HepG2 (cell line): ENCODE results near the gene SMIM38. TPM values are rescaled to one million over a fixed set of nuclear protein-coding genes. Genes with fewer than 3 reads are reported as not detected.

Experiments
- ATAC-seq: fragments of 200-7000 bp; cut with Tn5 transposase; 3 replicates; pipeline ENCODE4 v1.9.1; 2020; ENCODE audit warnings: mild to moderate bottlenecking, moderate library complexity
- BruUV-seq: library from RNA; stranded (reverse); fragments of 400-500 nt; replicated peaks from 2 replicates; lab custom pipeline; 2021; lab: Mats Ljungman, UMichigan
- CTCF ChIA-PET: fragments of 300-600 bp; formaldehyde crosslinking; extraction: SDS; loops from one replicate; lab custom pipeline; 2021; ENCODE audit warnings: low total read pairs, inconsistent platforms, low intra/inter-chr PET ratio; lab: Yijun Ruan, JAX
- POLR2A ChIA-PET: fragments of 350-600 bp; sonication (Branson Sonifier 250); formaldehyde crosslinking; loops from one replicate; lab custom pipeline; 2020; ENCODE audit warnings: antibody characterized with exemption, inconsistent platforms; lab: Yijun Ruan, JAX
- DNase-seq: peaks from one replicate; pipeline ENCODE4 v3.0.0-alpha.2; 2015; ENCODE audit warnings: low spot score
- FAIRE-seq: peaks from 3 replicates; lab custom pipeline; 2011; peaks lifted over from hg19 to GRCh38; lab: Jason Lieb, UNC
- H2AFZ ChIP-seq: one replicate; pipeline ENCODE4 v1.6.1; 2011; ENCODE audit warnings: low read length, inconsistent platforms
- H3K27ac ChIP-seq: fragments of 300-600 bp; 3 replicates; pipeline ENCODE4 v1.8.0; 2011; ENCODE audit warnings: mixed run types, mild to moderate bottlenecking, mixed read lengths, low read length, inconsistent platforms; ENCODE audit not compliant: insufficient read depth; ENCODE audit errors: extremely low read length
- H3K27me3 ChIP-seq, 2 experiments: fragments of 200-600 bp in 1 of 2; 2 replicates in 1 of 2; 3 replicates in 1 of 2; pipeline versions ENCODE4 v1.6.0 to v1.8.0; 2011; ENCODE audit warnings: low read length in 2 of 2, mild to moderate bottlenecking in 2 of 2, moderate library complexity in 2 of 2, inconsistent platforms in 1 of 2; ENCODE audit not compliant: insufficient read depth in 2 of 2, control insufficient read depth in 1 of 2
- H3K36me3 ChIP-seq, 2 experiments: fragments of 200-600 bp in 1 of 2; replicated peaks in 1 of 2; 2 replicates in 1 of 2; 3 replicates in 1 of 2; pipeline versions ENCODE4 v1.5.1 to v1.8.0; 2011; ENCODE audit warnings: low read length in 2 of 2, inconsistent platforms in 1 of 2; ENCODE audit not compliant: insufficient read depth in 2 of 2, control insufficient read depth in 1 of 2
- H3K4me1 ChIP-seq: 2 replicates; pipeline ENCODE4 v1.5.1; 2012; ENCODE audit warnings: low read length, inconsistent platforms; ENCODE audit not compliant: insufficient read depth
- H3K4me2 ChIP-seq: 2 replicates; pipeline ENCODE4 v1.6.0; 2011; ENCODE audit warnings: low read depth, low read length, inconsistent platforms
- H3K4me3 ChIP-seq, 3 experiments: fragments of 200-600 bp in 1 of 3; sonication (generic), shearing (Covaris generic) in 1 of 3; replicated peaks in 1 of 3; 2 replicates each; pipeline ENCODE4 v1.5.1; 2011 to 2016; ENCODE audit warnings: low read length in 3 of 3, inconsistent platforms in 2 of 3, low read depth in 2 of 3, mild to moderate bottlenecking in 2 of 3, control low read depth in 1 of 3, mixed read lengths in 1 of 3; ENCODE audit not compliant: insufficient read depth in 1 of 3
- H3K79me2 ChIP-seq: one replicate; pipeline ENCODE4 v1.6.1; 2011; ENCODE audit warnings: low read length, inconsistent platforms; ENCODE audit not compliant: insufficient read depth
- H3K9ac ChIP-seq: 2 replicates; pipeline ENCODE4 v1.6.0; 2011; ENCODE audit warnings: mild to moderate bottlenecking, low read depth, low read length, inconsistent platforms; ENCODE audit not compliant: insufficient read depth
- H3K9me3 ChIP-seq: 2 replicates; pipeline ENCODE4 v1.5.1; 2012; ENCODE audit warnings: mild to moderate bottlenecking, low read length
- H4K20me1 ChIP-seq: 2 replicates; pipeline ENCODE4 v1.6.0; 2011; ENCODE audit warnings: inconsistent platforms, mild to moderate bottlenecking, low read length, moderate library complexity; ENCODE audit not compliant: insufficient read depth
- HMG20B ChIP-seq: conservative IDR thresholded peaks from 2 replicates; pipeline ENCODE4 v1.6.1; 2016; ENCODE audit warnings: missing genetic modification reagents, missing compliant biosample characterization
- JUNB ChIP-seq: sonication (generic); formaldehyde crosslinking; IDR thresholded peaks from 2 replicates; pipeline ENCODE4 v1.8.0; 2022; ENCODE audit warnings: missing genetic modification reagents, mild to moderate bottlenecking, borderline replicate concordance
- MAF1 ChIP-seq: sonication (generic); formaldehyde crosslinking; IDR thresholded peaks from 2 replicates; pipeline ENCODE4 v1.5.0; 2020; ENCODE audit warnings: missing genetic modification reagents, borderline replicate concordance
- MAFG ChIP-seq: sonication (generic); formaldehyde crosslinking; IDR thresholded peaks from 2 replicates; pipeline ENCODE4 v1.5.1; 2020; ENCODE audit warnings: mild to moderate bottlenecking, missing genetic modification reagents
- RELA ChIP-seq: sonication (generic); formaldehyde crosslinking; IDR thresholded peaks from 2 replicates; pipeline ENCODE4 v1.4.0; 2020; ENCODE audit warnings: missing genetic modification reagents
- SMAD9 ChIP-seq: sonication (generic); formaldehyde crosslinking; IDR thresholded peaks from 2 replicates; pipeline ENCODE4 v1.5.1; 2020; ENCODE audit warnings: mild to moderate bottlenecking, missing genetic modification reagents
- SRSF4 ChIP-seq: fragments of 200-400 bp; formaldehyde crosslinking; IDR thresholded peaks from one replicate; pipeline ENCODE4 v1.6.1; 2018; ENCODE audit warnings: mild to moderate bottlenecking, low read depth, low read length, moderate library complexity; ENCODE audit not compliant: poor library complexity, severe bottlenecking
- TCF7L2 ChIP-seq: IDR thresholded peaks from 2 replicates; pipeline ENCODE4 v1.6.1; 2011; ENCODE audit warnings: mild to moderate bottlenecking, low read depth, low read length, moderate library complexity
- XRCC5 ChIP-seq: fragments of 200-400 bp; formaldehyde crosslinking; optimal IDR thresholded peaks from 2 replicates; pipeline ENCODE3; 2017; ENCODE audit warnings: mild to moderate bottlenecking, low read length
- ZNF234 ChIP-seq: sonication (generic); formaldehyde crosslinking; conservative IDR thresholded peaks from 2 replicates; pipeline ENCODE4 v1.5.1; 2020; ENCODE audit warnings: mild to moderate bottlenecking, missing genetic modification reagents
- ZNF7 ChIP-seq: IDR thresholded peaks from 2 replicates; pipeline ENCODE4 v1.6.1; 2016; ENCODE audit warnings: missing biosample characterization, missing genetic modification reagents
- WGBS: methylation state at CpG from one replicate; pipeline ENCODE4 v1.1.6; 2017; ENCODE audit warnings: low lambda C conversion rate; 5-methylcytosine and 5-hydroxymethylcytosine counted together
- in situ Hi-C: cut with HindIII; loops from 2 replicates; pipeline ENCODE4 v1.10.0; 2017; ENCODE audit warnings: low pct_unique_long_range_greater_than_20kb; ENCODE audit not compliant: extremely low pct_ligation_motif_present
- intact Hi-C: fragments of 100-400 bp; cut with micrococcal nuclease; formaldehyde crosslinking; loops from one replicate; pipeline ENCODE4 v1.10.0; 2022; ENCODE audit not compliant: unreplicated experiment
- polyA plus RNA-seq, 8 experiments: library from polyadenylated mRNA; depleted of rRNA in 3 of 8; stranded (reverse) in 7 of 8; unstranded in 1 of 8; fragments of >200 nt; fragmentation: Illumina TruSeq in 4 of 8; extraction: Trizol in 4 of 8; gene quantifications; 2 replicates each; pipeline versions ENCODE4 v1.2.1 to v1.2.3, GENCODE V29; 2011 to 2016; ENCODE audit warnings: low read depth in 4 of 8, missing spikeins in 1 of 8, mixed read lengths in 1 of 8; ENCODE audit not compliant: insufficient read depth in 1 of 8
- total RNA-seq, 5 experiments: library from RNA; depleted of rRNA; stranded (reverse); fragments of >200 nt; fragmentation: Illumina TruSeq; extraction: Trizol; gene quantifications; 2 replicates each; pipeline ENCODE4 v1.2.3, GENCODE V29; 2016; ENCODE audit warnings: low read depth in 1 of 5
- TF ChIP-seq, protein P1 (sequence below): sonication (generic); formaldehyde crosslinking; IDR thresholded peaks from 2 replicates; pipeline ENCODE4 v1.4.0; 2020; ENCODE audit warnings: missing genetic modification reagents
- TF ChIP-seq, protein P2 (sequence below): sonication (generic); formaldehyde crosslinking; IDR thresholded peaks from 2 replicates; pipeline ENCODE4 v1.8.0; 2022; ENCODE audit warnings: missing genetic modification reagents, low read depth, mild to moderate bottlenecking, borderline replicate concordance

SMIM38 gene
- total and polyA plus RNA-seq, 2 of the 13 experiments (the other 11 are each of a cell fraction or from before 2014, with no cell fraction given): 0.30 to 0.40 TPM

DNA sequence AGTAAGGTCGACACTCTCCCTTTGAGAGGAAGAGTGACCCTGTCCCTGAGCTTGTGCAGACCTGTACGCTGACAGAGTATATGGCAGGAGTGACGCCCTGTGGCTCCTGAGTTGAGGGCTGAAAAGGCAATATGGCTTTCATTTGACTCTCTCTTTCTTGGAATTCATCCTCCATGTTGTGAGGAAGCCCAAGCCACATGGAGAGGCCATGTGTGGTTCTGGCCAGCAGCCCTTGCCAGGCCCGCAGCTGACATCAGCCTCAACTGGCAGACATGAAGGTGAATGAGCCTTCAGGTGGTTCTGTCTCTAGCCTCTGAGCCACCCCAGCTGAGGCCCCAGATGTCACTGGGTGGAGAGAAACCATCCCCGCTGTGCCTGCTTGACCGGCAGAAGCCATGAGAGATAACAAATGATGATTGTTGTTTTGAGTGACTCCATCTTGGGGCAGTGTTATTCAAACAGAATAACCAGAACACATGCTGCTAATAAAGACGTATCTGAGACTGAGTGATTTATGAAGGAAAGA is 31.9 kb downstream of the SMIM38 start:
- Histone ChIP-seq H2AFZ (no peak overlapping the region), H3K79me2 (no peaks in the 10 kb centered on the region), H3K27ac (no peak overlapping the region), H3K4me3 (no peak overlapping the region), H3K27me3 (peaks cover 0 to 7% of the 10 kb centered on the region in 2 experiments; a peak in 1 of 5 replicates), H3K9ac (no peak overlapping the region), H3K36me3 (no peaks in the 10 kb centered on the region), H3K9me3 (peaks cover 5% of the 10 kb centered on the region; the same call in 1 of the 2 replicates), H3K4me1 (no peaks in the 10 kb centered on the region), H3K4me2 (no peak overlapping the region), H4K20me1 (no peaks in the 10 kb centered on the region)
- intact Hi-C loops (no loop called here), in situ Hi-C loops (no loop called here)
- CTCF ChIA-PET: no interaction called here
- FAIRE-seq (no peak), ATAC-seq (no peak)
- BruUV-seq: no TSS peak
- WGBS: 36% methylated on average over 5 of the region's 7 CpGs
- POLR2A ChIA-PET: no interaction called here
- TF ChIP-seq ZNF234 (no peak), MAF1 (CRISPR knock-in tag) (no peak), RELA (CRISPR knock-in tag) (no peak), TCF7L2 (no peak), MAFG (CRISPR knock-in tag) (no peak), XRCC5 (no peak), JUNB (no peak), ZNF7 (CRISPR knock-in tag) (no peak), HMG20B (CRISPR knock-in tag) (no peak), SMAD9 (CRISPR knock-in tag) (no peak), SRSF4 (no peak)
- TF ChIP-seq, protein P1, sequence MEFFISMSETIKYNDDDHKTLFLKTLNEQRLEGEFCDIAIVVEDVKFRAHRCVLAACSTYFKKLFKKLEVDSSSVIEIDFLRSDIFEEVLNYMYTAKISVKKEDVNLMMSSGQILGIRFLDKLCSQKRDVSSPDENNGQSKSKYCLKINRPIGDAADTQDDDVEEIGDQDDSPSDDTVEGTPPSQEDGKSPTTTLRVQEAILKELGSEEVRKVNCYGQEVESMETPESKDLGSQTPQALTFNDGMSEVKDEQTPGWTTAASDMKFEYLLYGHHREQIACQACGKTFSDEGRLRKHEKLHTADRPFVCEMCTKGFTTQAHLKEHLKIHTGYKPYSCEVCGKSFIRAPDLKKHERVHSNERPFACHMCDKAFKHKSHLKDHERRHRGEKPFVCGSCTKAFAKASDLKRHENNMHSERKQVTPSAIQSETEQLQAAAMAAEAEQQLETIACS (CRISPR knock-in tag): no peak
- TF ChIP-seq, protein P2, sequence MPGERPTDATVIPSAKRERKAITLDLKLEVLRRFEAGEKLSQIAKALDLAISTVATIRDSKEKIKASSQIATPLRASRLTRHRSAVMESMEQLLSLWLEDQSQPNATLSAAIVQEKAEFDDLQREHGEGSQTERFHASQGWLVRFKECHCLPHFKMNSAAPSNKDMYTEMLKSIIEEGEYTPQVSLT: no peak
- TF ChIP-seq, all 625 proteins: peak for 0
- no peak for DNase-seq
